Pancreas (tissue), 10 donors: ENCODE measurements around the gene PPID. TPM values are rescaled to one million over a fixed set of nuclear protein-coding genes. Genes with fewer than 3 reads are reported as not detected.
"Not testable (repeated sequence)": the region's sequence is repeated elsewhere in the genome, so short reads cannot be mapped to it uniquely, and the experiment has no call there.

Experiments used
- ATAC-seq, 4 donors: fragments of 200-7000 bp; cut with Tn5 transposase; one replicate each; pipeline versions ENCODE4 v1.8.0 to v1.9.1; 2020; ENCODE audit warnings: mild to moderate bottlenecking in 4 of 4, moderate library complexity in 4 of 4
- DNase-seq, 6 donors: peaks; one replicate each; pipeline ENCODE4 v3.0.0-alpha.2; 2020
- FAIRE-seq: peaks from 2 replicates; lab custom pipeline; 2012; peaks lifted over from hg19 to GRCh38; lab: Jason Lieb, UNC
- H3K27ac ChIP-seq, 4 donors: fragments of 200-600 bp; sonication (generic); 1 replicate in 3 of 4; 2 replicates in 1 of 4; pipeline versions ENCODE4 v1.5.0 to v1.8.0; 2020
- H3K27me3 ChIP-seq, 4 donors: fragments of 200-600 bp; one replicate each; pipeline ENCODE4 v1.8.0; 2021
- H3K36me3 ChIP-seq, 3 donors: fragments of 200-600 bp; sonication (generic) in 1 of 3; one replicate each; pipeline versions ENCODE4 v1.5.0 to v1.8.0; 2020 to 2021
- H3K4me1 ChIP-seq, 3 donors: fragments of 200-600 bp; one replicate each; pipeline ENCODE4 v1.8.0; 2021
- H3K4me3 ChIP-seq, 4 donors: fragments of 200-600 bp; sonication (generic) in 2 of 4; one replicate each; pipeline versions ENCODE4 v1.5.0 to v1.8.0; 2020 to 2021
- H3K9me3 ChIP-seq, 4 donors: fragments of 200-600 bp; one replicate each; pipeline ENCODE4 v1.8.0; 2021
- CTCF ChIP-seq, 4 donors: fragments of 200-600 bp; sonication (generic) in 3 of 4; IDR thresholded peaks; one replicate each; pipeline versions ENCODE4 v1.5.0 to v1.8.0; 2021; ENCODE audit warnings: antibody characterized with exemption in 4 of 4
- WGBS, 2 donors: extraction: QIAGEN DNeasy Blood & Tissue Kit; methylation state at CpG; one replicate each; pipeline ENCODE4 v1.1.7; 2013; 5-methylcytosine and 5-hydroxymethylcytosine counted together
- intact Hi-C, 3 donors: fragments of 100-400 bp; cut with DNase I; formaldehyde crosslinking; loops; one replicate each; pipeline versions ENCODE4 v1.11.1 to v1.14.2; 2022
- polyA plus RNA-seq, 2 donors: library from polyadenylated mRNA; stranded (reverse); fragments of 200-250 nt; gene quantifications; one replicate each; pipeline ENCODE4 v1.2.3, GENCODE V29; 2013
- total RNA-seq, 6 donors: library from RNA; stranded (reverse); fragmentation: NEBNext Ultra II Directional in 4 of 6; extraction: Animal tissue kit (Norgen Biotek cat#: 25700) in 4 of 6; gene quantifications; one replicate each; pipeline versions ENCODE4 v1.2.1 to v1.2.4, GENCODE V29; 2021 to 2023
- donor health status: healthy with polysubstance abuse.
- donor health status: DM: no; HTN: no; CAD: no; lungs with moderate emphysema.
- donor health status: DM: no; HTN: no; CAD: no.
- donor health status: control.
- donor health status: control.
- donor health status: Bipolar disorder and iron deficiency.
- donor health status: DM: yes; HTN: yes; CAD: no.
- donor health status: DM: no; HTN: no; CAD: no.
- donor health status: DM: no; HTN: no; CAD: no.
- donor health status: DM: yes; HTN: yes; CAD: no.

The PPID gene
- total and polyA plus RNA-seq, 8 donors: 5.6 to 14.5 (median 8.3) TPM

- 94 to 97% methylated on average over 5 of the region's 5 CpGs for WGBS, 2 donors
- TF ChIP-seq CTCF (IDR thresholded peaks at IDR 0.05): no peak
- no peaks in the 10 kb centered on the region for H3K9me3 ChIP-seq
- intact Hi-C loops: no loop called here
- DNase-seq: no peak
- no peak overlapping the region for H3K4me3 ChIP-seq
- H3K27me3 ChIP-seq: no peaks in the 10 kb centered on the region
- no peaks in the 10 kb centered on the region for H3K36me3 ChIP-seq
- no peak for FAIRE-seq
- ATAC-seq: no peak
- H3K27ac ChIP-seq: no peak overlapping the region
- no peaks in the 10 kb centered on the region for H3K4me1 ChIP-seq
Observed at GRCh38 chr4:158754385-158755180, 31.4 kb upstream of the PPID start.

GRCh38 chr4:158750379-158750778 lies 27.2 kb upstream of the PPID start:
- ATAC-seq: no peak
- H3K36me3 ChIP-seq: no peaks in the 10 kb centered on the region
- no peak for TF ChIP-seq CTCF (IDR thresholded peaks at IDR 0.05)
- H3K27ac ChIP-seq: no peak overlapping the region
- no peak for FAIRE-seq
- 85 to 86% methylated on average over 3 of the region's 3 CpGs for WGBS, 2 donors
- H3K27me3 ChIP-seq: no peaks in the 10 kb centered on the region
- DNase-seq: no peak
- intact Hi-C loops: no loop called here
- no peak overlapping the region for H3K4me3 ChIP-seq
- H3K9me3 ChIP-seq: no peaks in the 10 kb centered on the region
- H3K4me1 ChIP-seq: no peaks in the 10 kb centered on the region

GRCh38 chr4:158746537-158746936 lies 23.3 kb upstream of the PPID start:
- H3K4me3 ChIP-seq, H3K27me3 ChIP-seq, ATAC-seq, FAIRE-seq, intact Hi-C loops, H3K4me1 ChIP-seq, H3K36me3 ChIP-seq, H3K27ac ChIP-seq, H3K9me3 ChIP-seq: not testable (repeated sequence)
- 95 to 96% methylated on average over 5 to 31 of the region's 31 CpGs for WGBS, 2 donors
- DNase-seq: peak in 1 of 6 donors; percentile 32

- Histone ChIP-seq H3K9me3 (no peaks in the 10 kb centered on the region), H3K27me3 (no peaks in the 10 kb centered on the region), H3K4me1 (no peaks in the 10 kb centered on the region), H3K36me3 (no peaks in the 10 kb centered on the region), H3K4me3 (no peak overlapping the region), H3K27ac (no peak overlapping the region)
- FAIRE-seq (no peak), DNase-seq (no peak), ATAC-seq (no peak)
- TF ChIP-seq CTCF (IDR thresholded peaks at IDR 0.05): no peak
- 75 to 78% methylated on average over 3 of the region's 3 CpGs for WGBS, 2 donors
- intact Hi-C loops: no loop called here
Observed at GRCh38 chr4:158741326-158742021, 18.3 kb upstream of the PPID start.

GRCh38 chr4:158739600-158739999 lies 16.4 kb upstream of the PPID start:
- H3K27ac ChIP-seq: no peak overlapping the region
- intact Hi-C loops: no loop called here
- no peak for TF ChIP-seq CTCF (IDR thresholded peaks at IDR 0.05)
- H3K36me3 ChIP-seq: no peaks in the 10 kb centered on the region
- H3K27me3 ChIP-seq: no peaks in the 10 kb centered on the region
- FAIRE-seq: no peak
- no peaks in the 10 kb centered on the region for H3K9me3 ChIP-seq
- 98% methylated on average over 2 of the region's 2 CpGs for WGBS, 2 donors
- no peaks in the 10 kb centered on the region for H3K4me1 ChIP-seq
- no peak overlapping the region for H3K4me3 ChIP-seq
- no peak for ATAC-seq
- DNase-seq: no peak
